Measurements from ENCODE around the gene GPRIN3. TPM values are rescaled to one million over a fixed set of nuclear protein-coding genes. Genes with fewer than 3 reads are reported as not detected.

GPRIN3 gene
- total and polyA plus RNA-seq, 5 donors from 2014 or later = 11.7 to 78.9 (median 12.9) TPM

DNA sequence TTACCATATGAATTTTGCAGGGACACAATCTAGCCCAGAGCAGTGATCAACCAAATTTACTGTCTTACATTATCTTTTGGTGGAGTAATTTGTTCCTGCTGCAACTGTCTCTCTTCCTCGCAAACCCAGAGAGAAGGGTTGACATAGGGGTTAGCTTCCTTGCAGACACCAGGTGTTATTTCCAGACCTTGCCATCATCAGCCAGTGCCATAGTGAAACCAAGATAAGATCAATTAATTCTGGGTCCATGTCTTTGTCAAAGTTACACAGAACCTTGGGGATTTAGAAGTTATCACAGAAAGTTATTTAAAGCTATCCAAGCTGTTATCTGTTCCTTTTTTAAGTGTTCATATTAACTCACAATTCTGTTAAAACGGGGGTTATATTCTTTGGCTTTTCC lies 23.6 kb upstream of the GPRIN3 start:
- Mint-ChIP-seq H3K4me1 (peaks cover 0 to 7% (median 2%) of the 10 kb centered on the region in 4 donors), H3K9me3 (peaks cover 0 to 2% (median 0%) of the 10 kb centered on the region in 7 donors), H3K36me3 (no peaks in the 10 kb centered on the region), H3K27me3 (no peaks in the 10 kb centered on the region), H3K27ac (no peak overlapping the region), H3K4me3 (no peak overlapping the region)
- Histone ChIP-seq H3K4me3 (ENCODE audit: low read depth, low read length) (no peak overlapping the region), H3K4me1 (ENCODE audit: control insufficient read depth, insufficient read depth, low read length, poor library complexity, severe bottlenecking) (no peaks in the 10 kb centered on the region), H3K9me3 (ENCODE audit: control insufficient read depth in 2 of 2, low read length in 2 of 2) (no peaks in the 10 kb centered on the region), H3K27ac (ENCODE audit: insufficient read depth, low read length, poor library complexity, severe bottlenecking) (no peak overlapping the region), H3K36me3 (ENCODE audit: control insufficient read depth, insufficient read depth, low read length) (no peaks in the 10 kb centered on the region), H3K27me3 (ENCODE audit: control insufficient read depth, insufficient read depth, low read length) (no peaks in the 10 kb centered on the region)
- DNase-seq (no peak), ATAC-seq (ENCODE audit: low read depth in 2 of 2) (no peak)

- H3K27me3 Mint-ChIP-seq = no peaks in the 10 kb centered on the region
- peaks cover 0 to 10% (median 7%) of the 10 kb centered on the region in 4 donors for H3K4me1 Mint-ChIP-seq
- Histone ChIP-seq H3K27me3 (ENCODE audit: control insufficient read depth, insufficient read depth, low read length) (no peaks in the 10 kb centered on the region), H3K9me3 (ENCODE audit: control insufficient read depth in 2 of 2, low read length in 2 of 2) (no peaks in the 10 kb centered on the region), H3K4me3 (ENCODE audit: low read depth, low read length) (no peak overlapping the region), H3K27ac (ENCODE audit: insufficient read depth, low read length, poor library complexity, severe bottlenecking) (no peak overlapping the region), H3K36me3 (ENCODE audit: control insufficient read depth, insufficient read depth, low read length) (no peaks in the 10 kb centered on the region), H3K4me1 (ENCODE audit: control insufficient read depth, insufficient read depth, low read length, poor library complexity, severe bottlenecking) (no peaks in the 10 kb centered on the region)
- no peaks in the 10 kb centered on the region for H3K36me3 Mint-ChIP-seq
- peaks cover 0 to 1% (median 0%) of the 10 kb centered on the region in 7 donors for H3K9me3 Mint-ChIP-seq
- H3K4me3 Mint-ChIP-seq = no peak overlapping the region
- H3K27ac Mint-ChIP-seq = peak overlapping the region in 1 of 3 donors; percentile 63
- DNase-seq (no peak), ATAC-seq (ENCODE audit: low read depth in 2 of 2) (no peak)
These were observed 21.7 kb upstream of the GPRIN3 start for GRCh38 chr4:89329280-89329679.

DNA sequence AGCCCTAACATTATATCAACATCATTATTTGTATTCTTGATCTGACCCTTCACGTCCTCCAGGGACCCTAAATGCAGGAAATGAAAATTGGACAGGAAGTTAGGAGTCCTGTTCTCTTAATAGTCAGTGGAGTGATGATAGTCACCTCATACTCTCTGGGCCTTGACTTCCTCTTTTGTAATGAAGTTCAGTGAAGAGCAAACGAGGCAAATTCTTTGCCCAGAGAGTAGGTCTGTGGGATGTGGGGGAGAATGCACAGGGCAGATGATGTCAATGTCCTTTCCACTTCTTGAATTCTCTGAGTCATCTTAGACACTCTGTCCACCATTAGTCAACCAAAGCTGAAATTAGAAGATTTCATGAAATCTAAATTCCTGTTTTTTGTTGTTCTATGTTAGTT lies 17.1 kb upstream of the GPRIN3 start:
- ATAC-seq (ENCODE audit: low read depth in 2 of 2) (peak; percentile 58 to 66), DNase-seq (no peak)
- no peak overlapping the region for H3K27ac ChIP-seq (ENCODE audit: insufficient read depth, low read length, poor library complexity, severe bottlenecking)
- Mint-ChIP-seq H3K27me3 (no peaks in the 10 kb centered on the region), H3K4me3 (no peak overlapping the region), H3K9me3 (no peaks in the 10 kb centered on the region), H3K4me1 (peaks cover 0 to 13% (median 11%) of the 10 kb centered on the region in 4 donors), H3K36me3 (no peaks in the 10 kb centered on the region), H3K27ac (no peak overlapping the region)
- no peaks in the 10 kb centered on the region for H3K27me3 ChIP-seq (ENCODE audit: control insufficient read depth, insufficient read depth, low read length)
- no peak overlapping the region for H3K4me3 ChIP-seq (ENCODE audit: low read depth, low read length)
- H3K9me3 ChIP-seq (ENCODE audit: control insufficient read depth in 2 of 2, low read length in 2 of 2) = no peaks in the 10 kb centered on the region
- H3K4me1 ChIP-seq (ENCODE audit: control insufficient read depth, insufficient read depth, low read length, poor library complexity, severe bottlenecking) = no peaks in the 10 kb centered on the region
- H3K36me3 ChIP-seq (ENCODE audit: control insufficient read depth, insufficient read depth, low read length) = no peaks in the 10 kb centered on the region

DNA sequence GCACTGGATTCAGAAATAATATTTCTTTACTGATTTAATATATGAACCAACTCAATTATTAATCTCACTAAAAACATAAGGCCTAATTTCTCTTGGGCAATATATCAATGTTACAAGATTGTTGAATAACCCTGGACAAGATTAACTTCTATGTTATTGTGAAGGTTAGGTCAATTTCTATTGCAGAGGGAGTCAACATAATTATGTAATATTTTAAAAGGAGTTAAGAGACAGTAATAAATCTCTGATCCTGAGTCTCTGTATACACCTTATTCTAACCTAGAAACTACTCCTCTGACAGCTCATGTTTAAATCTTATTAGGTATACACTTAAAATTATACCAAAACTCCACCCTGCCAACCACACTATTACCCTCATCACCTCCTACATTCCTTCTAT lies 15.1 kb upstream of the GPRIN3 start:
- no peak overlapping the region for H3K4me3 Mint-ChIP-seq
- DNase-seq (no peak), ATAC-seq (ENCODE audit: low read depth in 2 of 2) (no peak)
- no peaks in the 10 kb centered on the region for H3K27me3 Mint-ChIP-seq
- no peaks in the 10 kb centered on the region for H3K9me3 Mint-ChIP-seq
- H3K27ac Mint-ChIP-seq = no peak overlapping the region
- peaks cover 8 to 32% (median 20%) of the 10 kb centered on the region in 4 donors for H3K4me1 Mint-ChIP-seq
- Histone ChIP-seq H3K9me3 (ENCODE audit: control insufficient read depth in 2 of 2, low read length in 2 of 2) (no peaks in the 10 kb centered on the region), H3K36me3 (ENCODE audit: control insufficient read depth, insufficient read depth, low read length) (no peaks in the 10 kb centered on the region), H3K27ac (ENCODE audit: insufficient read depth, low read length, poor library complexity, severe bottlenecking) (no peak overlapping the region), H3K4me3 (ENCODE audit: low read depth, low read length) (no peak overlapping the region), H3K4me1 (ENCODE audit: control insufficient read depth, insufficient read depth, low read length, poor library complexity, severe bottlenecking) (peaks cover 16% of the 10 kb centered on the region), H3K27me3 (ENCODE audit: control insufficient read depth, insufficient read depth, low read length) (no peaks in the 10 kb centered on the region)
- no peaks in the 10 kb centered on the region for H3K36me3 Mint-ChIP-seq

- ATAC-seq (ENCODE audit: low read depth in 2 of 2) (no peak), DNase-seq (no peak)
- Mint-ChIP-seq H3K4me1 (peaks cover 22 to 50% (median 35%) of the 10 kb centered on the region in 4 donors), H3K36me3 (no peaks in the 10 kb centered on the region), H3K9me3 (no peaks in the 10 kb centered on the region), H3K27me3 (no peaks in the 10 kb centered on the region), H3K4me3 (no peak overlapping the region), H3K27ac (peak overlapping the region in 1 of 3 donors; percentile 87)
- Histone ChIP-seq H3K27me3 (ENCODE audit: control insufficient read depth, insufficient read depth, low read length) (no peaks in the 10 kb centered on the region), H3K4me1 (ENCODE audit: control insufficient read depth, insufficient read depth, low read length, poor library complexity, severe bottlenecking) (peaks cover 34% of the 10 kb centered on the region), H3K27ac (ENCODE audit: insufficient read depth, low read length, poor library complexity, severe bottlenecking) (no peak overlapping the region), H3K4me3 (ENCODE audit: low read depth, low read length) (no peak overlapping the region), H3K9me3 (ENCODE audit: control insufficient read depth in 2 of 2, low read length in 2 of 2) (no peaks in the 10 kb centered on the region), H3K36me3 (ENCODE audit: control insufficient read depth, insufficient read depth, low read length) (no peaks in the 10 kb centered on the region)
These were observed 12.2 kb upstream of the GPRIN3 start for GRCh38 chr4:89319756-89320155.

DNA sequence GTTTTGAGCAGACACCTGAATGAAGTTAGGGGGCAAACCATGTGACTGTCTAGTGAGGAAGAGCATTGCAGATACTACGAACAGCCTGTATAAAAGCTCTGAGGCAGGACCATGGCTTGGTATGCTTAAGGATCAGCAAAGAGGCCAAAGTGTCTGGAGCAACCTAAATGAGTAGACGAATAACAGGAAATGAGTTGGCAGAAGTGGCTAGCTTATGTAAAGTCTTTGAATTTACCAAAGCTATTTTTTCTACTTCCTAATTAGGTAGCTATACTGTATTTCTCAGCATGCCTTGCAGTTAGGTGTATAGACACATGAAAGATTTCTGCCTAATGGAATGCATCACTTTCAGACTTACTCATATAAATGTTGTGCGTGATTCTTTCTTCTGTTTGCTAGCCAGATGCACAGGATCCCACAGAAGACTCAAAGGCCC lies 9.3 kb upstream of the GPRIN3 start:
- Histone ChIP-seq H3K9me3 (ENCODE audit: control insufficient read depth in 2 of 2, low read length in 2 of 2) (no peaks in the 10 kb centered on the region), H3K27me3 (ENCODE audit: control insufficient read depth, insufficient read depth, low read length) (no peaks in the 10 kb centered on the region), H3K4me1 (ENCODE audit: control insufficient read depth, insufficient read depth, low read length, poor library complexity, severe bottlenecking) (peaks cover 34% of the 10 kb centered on the region), H3K4me3 (ENCODE audit: low read depth, low read length) (peak overlapping the region; percentile 70), H3K36me3 (ENCODE audit: control insufficient read depth, insufficient read depth, low read length) (no peaks in the 10 kb centered on the region), H3K27ac (ENCODE audit: insufficient read depth, low read length, poor library complexity, severe bottlenecking) (peak overlapping the region; percentile 75)
- Mint-ChIP-seq H3K36me3 (no peaks in the 10 kb centered on the region), H3K27ac (peak overlapping the region; percentile 82 to 95 (median 91)), H3K4me3 (peak overlapping the region; percentile 47 to 79 (median 75)), H3K4me1 (peaks cover 22 to 46% (median 32%) of the 10 kb centered on the region in 4 donors), H3K9me3 (no peaks in the 10 kb centered on the region), H3K27me3 (no peaks in the 10 kb centered on the region)
- ATAC-seq (ENCODE audit: low read depth in 2 of 2) (peak; percentile 83 to 87), DNase-seq (peak in 2 of 3 donors; percentile 37 to 82)

DNA sequence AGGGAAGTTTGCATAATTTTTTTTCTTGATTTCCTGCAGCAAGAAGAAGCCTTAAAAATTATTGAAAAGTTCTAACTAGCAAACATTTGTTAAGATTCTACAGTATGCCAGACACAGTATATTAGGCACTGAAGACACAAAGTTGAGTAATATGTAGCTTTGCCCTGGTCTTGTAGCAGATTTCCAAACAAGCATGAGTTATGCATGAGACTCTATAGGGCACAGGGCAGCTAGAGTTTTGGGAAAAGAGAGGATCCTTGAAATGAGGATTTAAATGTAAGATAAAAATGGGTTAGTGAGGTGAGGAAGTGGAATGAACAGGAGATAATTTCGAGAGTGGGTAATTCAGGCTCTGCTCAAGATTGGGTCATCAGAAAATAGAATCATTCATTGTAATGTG lies 8.6 kb upstream of the GPRIN3 start:
- H3K9me3 Mint-ChIP-seq = peaks cover 0 to under 1% (median 0%) of the 10 kb centered on the region in 7 donors
- no peak for ATAC-seq (ENCODE audit: low read depth in 2 of 2)

DNA sequence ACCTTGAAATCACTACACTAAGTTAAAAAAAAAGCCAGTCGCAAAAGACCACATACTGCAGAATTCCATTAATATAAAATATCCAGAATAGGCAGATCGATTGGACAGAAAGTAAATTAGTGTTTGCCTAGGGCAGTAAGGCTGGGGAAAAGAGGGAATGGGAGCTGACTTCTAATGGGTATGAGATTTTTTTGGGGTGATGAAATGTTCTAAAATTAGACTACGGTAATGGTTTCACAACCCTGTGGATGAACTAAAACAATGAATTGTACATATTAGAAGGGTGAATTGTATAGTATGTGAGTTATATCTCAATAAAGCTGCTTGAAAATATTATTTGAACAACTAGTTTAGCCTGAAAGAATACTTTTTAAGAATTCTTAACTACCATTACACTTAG lies 6.7 kb upstream of the GPRIN3 start:
- Histone ChIP-seq H3K4me1 (ENCODE audit: control insufficient read depth, insufficient read depth, low read length, poor library complexity, severe bottlenecking) (peaks cover 47% of the 10 kb centered on the region), H3K36me3 (ENCODE audit: control insufficient read depth, insufficient read depth, low read length) (no peaks in the 10 kb centered on the region), H3K9me3 (ENCODE audit: control insufficient read depth in 2 of 2, low read length in 2 of 2) (no peaks in the 10 kb centered on the region), H3K27me3 (ENCODE audit: control insufficient read depth, insufficient read depth, low read length) (no peaks in the 10 kb centered on the region), H3K4me3 (ENCODE audit: low read depth, low read length) (no peak overlapping the region), H3K27ac (ENCODE audit: insufficient read depth, low read length, poor library complexity, severe bottlenecking) (no peak overlapping the region)
- Mint-ChIP-seq H3K9me3 (peaks cover 0 to 1% (median 0%) of the 10 kb centered on the region in 7 donors), H3K27ac (no peak overlapping the region), H3K27me3 (no peaks in the 10 kb centered on the region), H3K36me3 (no peaks in the 10 kb centered on the region), H3K4me1 (peaks cover 38 to 64% (median 49%) of the 10 kb centered on the region in 4 donors), H3K4me3 (no peak overlapping the region)
- DNase-seq (no peak), ATAC-seq (ENCODE audit: low read depth in 2 of 2) (no peak)

More for the DNA sequence above, 8.6 kb upstream of the GPRIN3 start:
- H3K27ac ChIP-seq (ENCODE audit: insufficient read depth, low read length, poor library complexity, severe bottlenecking) = peak overlapping the region; percentile 75
- no peaks in the 10 kb centered on the region for H3K27me3 Mint-ChIP-seq
- H3K4me1 ChIP-seq (ENCODE audit: control insufficient read depth, insufficient read depth, low read length, poor library complexity, severe bottlenecking) = peaks cover 34% of the 10 kb centered on the region
- H3K27ac Mint-ChIP-seq = peak overlapping the region; percentile 82 to 95 (median 91)
- H3K27me3 ChIP-seq (ENCODE audit: control insufficient read depth, insufficient read depth, low read length) = no peaks in the 10 kb centered on the region
- DNase-seq = no peak
- peak overlapping the region; percentile 70 for H3K4me3 ChIP-seq (ENCODE audit: low read depth, low read length)
- H3K36me3 Mint-ChIP-seq = no peaks in the 10 kb centered on the region
- peaks cover 27 to 53% (median 37%) of the 10 kb centered on the region in 4 donors for H3K4me1 Mint-ChIP-seq
- peak overlapping the region in 3 of 4 donors; percentile 47 to 79 (median 60) for H3K4me3 Mint-ChIP-seq
- H3K9me3 ChIP-seq (ENCODE audit: control insufficient read depth in 2 of 2, low read length in 2 of 2) = no peaks in the 10 kb centered on the region
- no peaks in the 10 kb centered on the region for H3K36me3 ChIP-seq (ENCODE audit: control insufficient read depth, insufficient read depth, low read length)
